PC-9 (cell line): Measurements from ENCODE around the gene RIPOR3. TPM values are rescaled to one million over a fixed set of nuclear protein-coding genes. Genes with fewer than 3 reads are reported as not detected.

ENCODE experiments used
- BruUV-seq: library from RNA; stranded (reverse); fragments of 400-500 nt; replicated peaks from 2 replicates; lab custom pipeline; 2021; lab: Mats Ljungman, UMichigan
- CTCF ChIA-PET: fragments of 300-600 bp; sonication (Branson Sonifier 250); formaldehyde crosslinking; loops from one replicate; lab custom pipeline; 2022; ENCODE audit warnings: antibody characterized with exemption; lab: Charles Lee
- POLR2A ChIA-PET: fragments of 300-600 bp; sonication (Branson Sonifier 250); formaldehyde crosslinking; loops from one replicate; lab custom pipeline; 2022; ENCODE audit warnings: antibody characterized with exemption; ENCODE audit not compliant: unreplicated experiment; lab: Charles Lee
- DNase-seq, 2 experiments: peaks; one replicate each; pipeline versions ENCODE4 v3.0.0 to v3.0.0-alpha.2; 2015 to 2022; ENCODE audit warnings: mixed read lengths in 1 of 2
- H2AFZ ChIP-seq: fragments of 200-600 bp; sonication (generic); 2 replicates; pipeline ENCODE4 v1.8.1; 2017; ENCODE audit warnings: antibody characterized with exemption
- H3F3A ChIP-seq: fragments of 200-600 bp; sonication (generic); 2 replicates; pipeline ENCODE4 v1.8.1; 2017; ENCODE audit warnings: antibody characterized with exemption, mild to moderate bottlenecking, low read depth; ENCODE audit not compliant: insufficient read depth
- H3K27ac ChIP-seq: fragments of 200-600 bp; sonication (generic); 2 replicates; pipeline ENCODE4 v1.6.1; 2016; ENCODE audit warnings: mixed run types
- H3K27me3 ChIP-seq: fragments of 200-600 bp; sonication (generic); 2 replicates; pipeline ENCODE4 v1.6.1; 2016; ENCODE audit warnings: low read depth, mixed run types; ENCODE audit not compliant: insufficient read depth
- H3K36me3 ChIP-seq: fragments of 200-600 bp; sonication (generic); 2 replicates; pipeline ENCODE4 v1.6.1; 2016; ENCODE audit warnings: low read depth, mixed run types
- H3K4me1 ChIP-seq: fragments of 200-600 bp; sonication (generic); replicated peaks from 2 replicates; pipeline ENCODE4 v1.6.1; 2016; ENCODE audit warnings: mixed run types; ENCODE audit not compliant: insufficient read depth
- H3K4me2 ChIP-seq: fragments of 200-600 bp; sonication (generic); 2 replicates; pipeline ENCODE4 v1.6.1; 2017; ENCODE audit warnings: mixed run types
- H3K4me3 ChIP-seq: fragments of 200-600 bp; sonication (generic); 2 replicates; pipeline ENCODE4 v1.6.1; 2016; ENCODE audit warnings: mixed run types
- H3K79me2 ChIP-seq: fragments of 200-600 bp; sonication (generic); 2 replicates; pipeline ENCODE4 v1.6.1; 2017; ENCODE audit warnings: low read depth, mixed run types
- H3K9me2 ChIP-seq: fragments of 200-600 bp; sonication (generic); 2 replicates; pipeline ENCODE4 v1.8.1; 2017; ENCODE audit warnings: mild to moderate bottlenecking; ENCODE audit not compliant: insufficient read depth
- H3K9me3 ChIP-seq: fragments of 200-600 bp; sonication (generic); 2 replicates; pipeline ENCODE4 v1.8.1; 2016; ENCODE audit warnings: low read depth; ENCODE audit not compliant: insufficient read depth
- H4K20me1 ChIP-seq: fragments of 200-600 bp; sonication (generic); 2 replicates; pipeline ENCODE4 v1.8.1; 2017; ENCODE audit not compliant: insufficient read depth
- CTCF ChIP-seq: fragments of 200-600 bp; sonication (generic); conservative IDR thresholded peaks from 2 replicates; pipeline ENCODE4 v1.6.1; 2017; ENCODE audit warnings: mixed run types, antibody characterized with exemption, mild to moderate bottlenecking, moderate library complexity
- EZH2 ChIP-seq: fragments of 200-600 bp; sonication (generic); IDR thresholded peaks from 2 replicates; pipeline ENCODE4 v1.8.0; 2017; ENCODE audit warnings: antibody characterized with exemption, low read depth
- intact Hi-C: fragments of 100-400 bp; cut with micrococcal nuclease; formaldehyde crosslinking; loops from one replicate; pipeline ENCODE4 v1.10.0; 2022; ENCODE audit not compliant: unreplicated experiment
- total RNA-seq: library from RNA; stranded (reverse); gene quantifications from 2 replicates; pipeline ENCODE4 v1.2.3, GENCODE V29; 2021

The RIPOR3 gene
- total RNA-seq, 1 experiment from 2014 or later: 6.3 TPM

GRCh38 chr20:50674138-50674825, 17.1 kb downstream of the RIPOR3 start:
- Histone ChIP-seq H3K9me2 (no peaks in the 10 kb centered on the region), H3K4me1 (peaks cover 76% of the 10 kb centered on the region), H3K4me2 (no peak overlapping the region), H3K9me3 (no peaks in the 10 kb centered on the region), H2AFZ (no peak overlapping the region), H3F3A (peaks cover 63% of the 10 kb centered on the region), H3K79me2 (0 out of 2 replicates have a peak, but pooled peaks cover 3% of the 10 kb centered on the region), H3K36me3 (no peaks in the 10 kb centered on the region), H3K27ac (peak overlapping the region; percentile 89; the same call in 1 of the 2 replicates), H3K27me3 (no peaks in the 10 kb centered on the region), H3K4me3 (no peak overlapping the region), H4K20me1 (no peaks in the 10 kb centered on the region)
- DNase-seq: peak in 1 of 2 experiments; percentile 27
- intact Hi-C loops: no loop called here
- CTCF ChIA-PET: no interaction called here
- BruUV-seq: no TSS peak
- POLR2A ChIA-PET: no interaction called here
- TF ChIP-seq CTCF: no peak
- TF ChIP-seq EZH2: no peak

- no peaks in the 10 kb centered on the region for H3K27me3 ChIP-seq
- H3K9me2 ChIP-seq: no peaks in the 10 kb centered on the region
- H3K4me3 ChIP-seq: no peak overlapping the region
- no peaks in the 10 kb centered on the region for H3K9me3 ChIP-seq
- CTCF ChIA-PET: no interaction called here
- intact Hi-C loops: no loop called here
- peak in 1 of 2 experiments; percentile 23 for DNase-seq
- no peaks in the 10 kb centered on the region for H4K20me1 ChIP-seq
- 0 out of 2 replicates have a peak, but pooled peaks cover 3% of the 10 kb centered on the region for H3K79me2 ChIP-seq
- H2AFZ ChIP-seq: no peak overlapping the region
- H3K27ac ChIP-seq: 0 out of 2 replicates have a peak overlapping the region, but pooled peaks have one; percentile 89
- H3K36me3 ChIP-seq: no peaks in the 10 kb centered on the region
- no TSS peak for BruUV-seq
- H3F3A ChIP-seq: peaks cover 66% of the 10 kb centered on the region
- peaks cover 77% of the 10 kb centered on the region for H3K4me1 ChIP-seq
- POLR2A ChIA-PET: interaction anchor here (0.5 kb wide), 1 partner anchor 13 kb away, joined by 6 read pairs; no protein-coding TSS in a partner anchor
- H3K4me2 ChIP-seq: no peak overlapping the region
- TF ChIP-seq EZH2: no peak
- no peak for TF ChIP-seq CTCF
Observed at GRCh38 chr20:50673466-50674137, 17.7 kb downstream of the RIPOR3 start.

GRCh38 chr20:50673146-50673465, 18.2 kb downstream of the RIPOR3 start:
- Histone ChIP-seq H3K36me3 (no peaks in the 10 kb centered on the region), H3K9me3 (no peaks in the 10 kb centered on the region), H3F3A (peaks cover 65% of the 10 kb centered on the region), H4K20me1 (no peaks in the 10 kb centered on the region), H3K9me2 (no peaks in the 10 kb centered on the region), H3K79me2 (0 out of 2 replicates have a peak, but pooled peaks cover 3% of the 10 kb centered on the region), H3K4me1 (peaks cover 72% of the 10 kb centered on the region), H3K27me3 (no peaks in the 10 kb centered on the region), H3K4me3 (no peak overlapping the region), H3K27ac (no peak overlapping the region), H3K4me2 (no peak overlapping the region), H2AFZ (no peak overlapping the region)
- POLR2A ChIA-PET: interaction anchor here (0.5 kb wide), 1 partner anchor 12 kb away, joined by 6 read pairs; no protein-coding TSS in a partner anchor
- CTCF ChIA-PET: no interaction called here
- intact Hi-C loops: no loop called here
- no peak for TF ChIP-seq CTCF
- DNase-seq: peak in 1 of 2 experiments; percentile 10
- BruUV-seq: no TSS peak
